ENCODE results near the gene KRT86.

KRT86 gene

GRCh38 chr12:52274521-52275120 is at the start of gene KRT86:
Gene KRT86 (plus strand): TSS chr12:52274645. CDS start chr12:52301917, 27,272 bp downstream.
- DNase-seq, result no peak

- DNase-seq, result no peak
These were observed 48.7 kb upstream of the KRT86 start for GRCh38 chr12:52225752-52226151.

- DNase-seq, result no peak
These were observed 48.0 kb upstream of the KRT86 start for GRCh38 chr12:52226446-52226845.

DNA sequence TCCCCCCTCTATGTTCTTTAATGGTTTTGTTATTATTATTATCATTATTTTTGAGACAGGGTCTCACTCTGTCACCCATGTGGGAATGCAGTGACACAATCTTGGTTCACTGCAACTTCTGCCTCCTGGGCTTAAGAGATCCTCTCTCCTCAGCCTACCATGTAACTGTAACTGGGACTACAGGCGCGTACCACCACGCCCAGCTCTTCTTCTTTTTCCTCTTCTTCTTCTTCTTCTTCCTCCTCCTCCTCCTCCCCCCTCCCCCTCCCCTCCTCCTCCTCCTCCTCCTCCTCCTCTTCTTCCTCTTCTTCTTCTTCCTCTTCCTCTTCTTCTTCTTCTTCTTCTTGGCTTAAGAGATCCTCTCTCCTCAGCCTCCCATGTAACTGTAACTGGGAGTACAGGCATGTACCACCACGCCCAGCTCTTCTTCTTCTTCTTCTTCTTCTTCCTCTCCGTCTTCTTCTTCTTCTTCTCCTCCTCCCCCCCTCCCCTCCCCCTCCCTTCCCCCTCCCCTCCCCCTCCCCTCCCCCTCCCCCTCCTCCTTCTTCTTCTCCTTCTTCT is 46.8 kb upstream of the KRT86 start:
- no peak for DNase-seq

GRCh38 chr12:52228366-52228765 is 46.1 kb upstream of the KRT86 start:
- DNase-seq, result no peak

GRCh38 chr12:52228931-52229330 is 45.5 kb upstream of the KRT86 start:
- no peak for DNase-seq

DNA sequence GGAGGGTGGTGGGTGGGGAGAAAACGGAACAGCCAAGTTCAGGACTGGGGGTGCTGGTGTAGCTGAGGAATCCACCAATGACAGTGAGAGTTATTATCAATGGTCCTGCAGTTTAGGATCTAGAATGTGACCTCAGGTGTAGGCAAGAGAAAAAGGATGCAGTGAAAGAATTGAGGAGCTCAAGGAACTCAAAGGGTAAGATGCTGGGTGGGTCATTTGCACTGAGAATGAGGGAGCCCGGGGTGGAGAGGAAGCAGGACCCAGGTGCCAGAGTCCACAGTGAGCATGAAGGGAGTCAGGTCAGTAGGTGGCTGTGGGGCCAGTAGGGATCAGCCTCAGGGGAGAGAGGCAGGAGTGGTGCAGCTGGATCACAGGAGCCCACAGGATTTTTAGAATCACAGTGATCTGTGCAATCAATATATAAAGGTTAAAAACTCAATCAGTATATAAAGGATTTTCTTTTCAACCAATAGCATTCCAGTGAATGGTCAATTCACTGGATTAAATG is 44.6 kb upstream of the KRT86 start:
- DNase-seq, result no peak

- DNase-seq, result no peak
These were observed 43.8 kb upstream of the KRT86 start for GRCh38 chr12:52230364-52231281.

- DNase-seq, result no peak
These were observed 42.9 kb upstream of the KRT86 start for GRCh38 chr12:52231305-52232202.

GRCh38 chr12:52232203-52232673 is 42.2 kb upstream of the KRT86 start:
- no peak for DNase-seq

- no peak for DNase-seq
These were observed 41.6 kb upstream of the KRT86 start, which contains the start of gene KRT7 for GRCh38 chr12:52232674-52233461. Gene KRT7 (plus strand): TSS chr12:52233243. CDS start chr12:52233297, 54 bp downstream.

- DNase-seq, result no peak
These were observed 40.8 kb upstream of the KRT86 start for GRCh38 chr12:52233462-52234207.

DNA sequence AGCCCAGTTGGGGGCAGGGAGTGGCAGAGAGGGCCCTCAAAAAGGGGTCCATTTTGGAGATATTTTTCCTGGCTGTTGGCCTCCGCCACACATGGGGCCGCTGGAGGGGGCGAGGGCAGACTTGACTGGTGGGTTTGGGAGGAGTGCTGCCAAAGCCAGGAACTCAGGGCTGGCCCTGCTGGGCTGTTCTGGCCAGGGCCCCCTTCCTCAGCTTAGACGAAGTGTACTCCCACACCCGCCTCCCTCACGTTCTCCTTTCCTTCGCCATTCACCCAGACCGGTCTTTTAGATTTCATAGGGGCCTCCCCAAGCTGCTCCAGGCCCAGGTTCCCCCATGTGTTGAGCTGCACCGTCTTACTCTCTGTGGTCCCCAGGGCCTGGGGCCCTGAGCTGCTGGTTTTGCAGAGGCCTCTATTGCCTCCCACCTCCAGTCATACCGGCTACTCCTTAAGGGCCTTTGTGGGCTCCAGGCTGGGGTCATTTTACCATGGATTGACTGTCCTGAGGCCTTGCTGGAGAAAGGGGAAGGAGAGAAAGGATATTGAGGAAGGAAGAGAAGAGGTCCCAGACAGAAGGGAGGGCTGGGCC is 40.1 kb upstream of the KRT86 start:
- DNase-seq, result no peak

DNA sequence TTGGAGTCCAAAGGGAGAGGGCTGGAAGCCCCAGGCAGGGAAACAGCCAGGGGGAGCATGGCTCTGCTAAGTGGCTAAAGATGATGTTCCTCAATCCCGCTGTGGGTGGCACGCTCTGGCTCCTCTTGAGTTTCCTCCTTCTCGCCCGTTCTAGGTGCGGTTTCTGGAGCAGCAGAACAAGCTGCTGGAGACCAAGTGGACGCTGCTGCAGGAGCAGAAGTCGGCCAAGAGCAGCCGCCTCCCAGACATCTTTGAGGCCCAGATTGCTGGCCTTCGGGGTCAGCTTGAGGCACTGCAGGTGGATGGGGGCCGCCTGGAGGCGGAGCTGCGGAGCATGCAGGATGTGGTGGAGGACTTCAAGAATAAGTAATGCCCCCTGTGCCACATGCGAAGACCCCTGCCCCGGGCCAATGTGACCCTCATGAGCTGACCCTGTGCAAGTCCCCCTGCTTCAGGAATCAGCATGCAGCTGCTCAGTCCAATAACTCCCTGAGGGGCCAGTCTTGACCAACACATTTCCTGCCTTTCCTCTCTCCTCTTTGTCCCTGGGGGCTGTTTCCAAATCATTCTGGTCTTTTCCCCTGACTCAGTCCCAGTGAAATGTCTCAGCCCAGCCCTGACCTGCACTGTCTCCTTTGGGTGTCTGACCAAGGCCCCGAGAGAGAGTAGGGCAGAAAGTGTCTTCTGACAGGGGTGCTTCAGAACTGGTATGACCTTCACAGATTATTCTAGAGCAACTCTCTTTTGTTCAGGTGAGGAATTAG is 39.3 kb upstream of the KRT86 start:
- DNase-seq, result no peak

GRCh38 chr12:52235822-52236361 is 38.6 kb upstream of the KRT86 start:
- DNase-seq, result peak; percentile 33

GRCh38 chr12:52236386-52237050 is 37.9 kb upstream of the KRT86 start:
- DNase-seq, result no peak

GRCh38 chr12:52238207-52238840 is 36.1 kb upstream of the KRT86 start:
- no peak for DNase-seq

Data from NCI-H748 treated with DMSO at 0.1 percent for 48 hours (cell line).